ENCODE results near the gene PDXK. TPM values are rescaled to one million over a fixed set of nuclear protein-coding genes. Genes with fewer than 3 reads are reported as not detected.

Gene PDXK
- total and polyA plus RNA-seq, 2 of the 8 experiments (the other 6 are each of a cell fraction or from before 2014, with no cell fraction given): 78.0 to 112 TPM

GRCh38 chr21:43811262-43812105, 92.6 kb downstream of the PDXK start:
- WGBS, 2 experiments (ENCODE audit: extremely low coverage in 1 of 2, insufficient coverage in 1 of 2, insufficient read length in 1 of 2, insufficient replicate concordance in 2 of 2, low coverage in 1 of 2, low lambda C conversion rate in 2 of 2, missing lambda C conversion rate in 1 of 2): 80% methylated on average over 24 of the region's 24 CpGs; no CpG with 5 or more reads in 1 of the 2 experiments
- H3K23ac ChIP-seq (ENCODE audit: insufficient read length): no peak overlapping the region
- H2AK5ac ChIP-seq (ENCODE audit: low read depth, low read length): peak overlapping the region; percentile 75; the same call in 1 of the 2 replicates
- peaks cover 0 to 2% of the 10 kb centered on the region in 2 experiments for H4K20me1 ChIP-seq (replicated peaks in 1 of 2; ENCODE audit: control insufficient read depth in 1 of 2, insufficient read depth in 2 of 2, low read length in 2 of 2)
- H3K14ac ChIP-seq (ENCODE audit: insufficient read length): no peak overlapping the region
- no peaks in the 10 kb centered on the region for H3K36me3 ChIP-seq (ENCODE audit: control insufficient read depth in 2 of 4, insufficient read depth in 4 of 4, low read length in 3 of 4)
- H2AFZ ChIP-seq (ENCODE audit: low read length): no peak overlapping the region
- no peak overlapping the region for H2BK20ac ChIP-seq (ENCODE audit: low read length)
- no peak overlapping the region for H4K5ac ChIP-seq (ENCODE audit: insufficient read length, low read depth, low read length)
- H4K8ac ChIP-seq (ENCODE audit: extremely low read depth, insufficient read depth, low read length): peak overlapping the region; percentile 83
- no peaks in the 10 kb centered on the region for H3K9me3 ChIP-seq (ENCODE audit: insufficient read depth in 2 of 2, low read depth in 1 of 2, low read length in 1 of 2)
- peak overlapping the region; percentile 41 for H4K91ac ChIP-seq (replicated peaks; ENCODE audit: insufficient read length, low read length)
- peak overlapping the region in 1 of 2 experiments; percentile 42; a peak in 1 of 4 replicates for H3K4me2 ChIP-seq (ENCODE audit: insufficient read depth in 1 of 2, low read depth in 2 of 2, low read length in 2 of 2)
- no peak overlapping the region for H3K56ac ChIP-seq (replicated peaks; ENCODE audit: insufficient read length, low read depth, low read length)
- H3K4ac ChIP-seq (replicated peaks; ENCODE audit: insufficient read length, low read depth, low read length): no peak overlapping the region
- no peak overlapping the region; a peak in 1 of 8 replicates for H3K4me3 ChIP-seq (ENCODE audit: extremely low read depth in 1 of 4, insufficient read depth in 2 of 4, low read depth in 3 of 4, low read length in 4 of 4)
- H2BK120ac ChIP-seq (replicated peaks; ENCODE audit: low read depth, low read length): no peak overlapping the region
- peaks cover 2% of the 10 kb centered on the region; the same call in 1 of the 2 replicates for H3K23me2 ChIP-seq (ENCODE audit: low read depth, low read length)
- 0 out of 2 replicates have a peak overlapping the region, but pooled peaks have one; percentile 31 for H2BK15ac ChIP-seq (ENCODE audit: low read length)
- no peak overlapping the region for H3K9ac ChIP-seq (replicated peaks in 1 of 4; ENCODE audit: extremely low read depth in 1 of 4, low read depth in 3 of 4, low read length in 3 of 4)
- no peak for DNase-seq (ENCODE audit: low read depth in 1 of 2, low spot score in 2 of 2)
- peak overlapping the region; percentile 11; the same call in 1 of the 2 replicates for H3K18ac ChIP-seq (ENCODE audit: extremely low read depth, low read length)
- no peaks in the 10 kb centered on the region for H3K79me1 ChIP-seq (ENCODE audit: low read depth, low read length)
- H2BK5ac ChIP-seq (ENCODE audit: low read depth, low read length): 0 out of 2 replicates have a peak overlapping the region, but pooled peaks have one; percentile 20
- ChIA-PET CTCF (ENCODE audit: partially characterized antibody) (interaction anchor here (0.7 to 2.4 kb wide), 27 partner anchors 9 to 256 kb away, joined by 3 to 15 read pairs (median 4); no protein-coding TSS in a partner anchor), POLR2A (ENCODE audit: partially characterized antibody) (interaction anchor here (0.8 to 8.4 kb wide), 8 partner anchors 7 to 96 kb away, joined by 3 to 80 read pairs (median 4); partner anchors contain the start of gene RRP1)
- 0 out of 2 replicates have a peak overlapping the region, but pooled peaks have one; percentile 6 for H2BK12ac ChIP-seq (ENCODE audit: low read depth, low read length)
- peaks cover 0 to 15% (median 12%) of the 10 kb centered on the region in 4 experiments; a peak in 6 of 7 replicates for H3K4me1 ChIP-seq (replicated peaks in 1 of 4; ENCODE audit: control insufficient read depth in 3 of 4, insufficient read depth in 4 of 4, low read length in 3 of 4)
- H3K27ac ChIP-seq (ENCODE audit: low read depth, low read length): no peak overlapping the region
- FAIRE-seq: no peak
- H3K79me2 ChIP-seq (ENCODE audit: control insufficient read depth in 1 of 2, insufficient read depth in 2 of 2, low read length in 2 of 2): no peaks in the 10 kb centered on the region
- no peaks in the 10 kb centered on the region for H3K27me3 ChIP-seq (replicated peaks in 1 of 4; ENCODE audit: control insufficient read depth in 3 of 4, extremely low read depth in 1 of 4, insufficient read depth in 3 of 4, low read length in 3 of 4)
- no peak for TF ChIP-seq ATF2 (IDR thresholded peaks at IDR 0.05; ENCODE audit: low read length)
- TF ChIP-seq RXRA (IDR thresholded peaks at IDR 0.05; ENCODE audit: insufficient read depth, low read depth, low read length): no peak
- TF ChIP-seq BACH1 (IDR thresholded peaks at IDR 0.05; ENCODE audit: low read length): no peak
- TF ChIP-seq USF2 (IDR thresholded peaks at IDR 0.05; ENCODE audit: low read length): no peak
- TF ChIP-seq JUN (IDR thresholded peaks at IDR 0.05; ENCODE audit: low read depth, low read length): no peak
- no peak for TF ChIP-seq E2F6 (IDR thresholded peaks at IDR 0.05)
- TF ChIP-seq TBP (IDR thresholded peaks at IDR 0.05; ENCODE audit: low read depth, low read length): no peak

Measured in H1 (cell line).